Thyroid gland (tissue), 4 donors: ENCODE results near the gene MLC1. TPM values are rescaled to one million over a fixed set of nuclear protein-coding genes. Genes with fewer than 3 reads are reported as not detected.

Experiments used
- DNase-seq, 2 donors: peaks; one replicate each; pipeline ENCODE4 v3.0.0-alpha.2; 2019
- H3K27ac ChIP-seq, 3 donors: fragments of 200-600 bp; sonication (generic); 1 replicate in 2 of 3; 2 replicates in 1 of 3; pipeline ENCODE4 v1.5.1; 2016 to 2019; ENCODE audit warnings: mild to moderate bottlenecking in 1 of 3, moderate library complexity in 1 of 3
- H3K27me3 ChIP-seq: fragments of 200-600 bp; sonication (generic); one replicate; pipeline ENCODE4 v1.5.1; 2019
- H3K36me3 ChIP-seq, 2 donors: fragments of 200-600 bp; sonication (generic); one replicate each; pipeline ENCODE4 v1.5.1; 2016 to 2019
- H3K4me1 ChIP-seq, 2 donors: fragments of 200-600 bp; sonication (generic); one replicate each; pipeline ENCODE4 v1.5.1; 2017 to 2019
- H3K4me3 ChIP-seq, 3 donors: fragments of 200-600 bp; sonication (generic); replicated peaks in 1 of 3; 1 replicate in 2 of 3; 2 replicates in 1 of 3; pipeline ENCODE4 v1.5.1; 2016; ENCODE audit warnings: mild to moderate bottlenecking in 1 of 3
- H3K9me3 ChIP-seq: fragments of 200-600 bp; sonication (generic); one replicate; pipeline ENCODE4 v1.5.1; 2017
- CTCF ChIP-seq, 6 experiments: fragments of 200-600 bp in 3 of 6; fragments of 450-650 bp in 3 of 6; sonication (generic) in 3 of 6; IDR thresholded peaks; one replicate each; pipeline ENCODE4 v1.5.1; 2016 to 2019; ENCODE audit warnings: antibody characterized with exemption in 6 of 6, mild to moderate bottlenecking in 2 of 6, inconsistent platforms in 1 of 6, moderate library complexity in 1 of 6
- POLR2A ChIP-seq, 2 donors: fragments of 450-650 bp; IDR thresholded peaks; one replicate each; pipeline ENCODE4 v1.6.1; 2017; ENCODE audit warnings: antibody characterized with exemption in 2 of 2, mild to moderate bottlenecking in 2 of 2, moderate library complexity in 1 of 2
- WGBS, 2 donors: methylation state at CpG; one replicate each; pipeline ENCODE4 v1.1.5; 2017; 5-methylcytosine and 5-hydroxymethylcytosine counted together
- intact Hi-C: fragments of 100-400 bp; cut with DNase I; formaldehyde crosslinking; loops from one replicate; pipeline ENCODE4 v1.15.1; 2023
- total RNA-seq, 4 donors: library from RNA; depleted of rRNA; stranded (reverse); fragments of >200 nt; gene quantifications; one replicate each; pipeline ENCODE4 v1.2.3, GENCODE V29; 2016

The MLC1 gene
- total RNA-seq, 4 donors from 2014 or later = 0.11 TPM; not detected in 3

DNA sequence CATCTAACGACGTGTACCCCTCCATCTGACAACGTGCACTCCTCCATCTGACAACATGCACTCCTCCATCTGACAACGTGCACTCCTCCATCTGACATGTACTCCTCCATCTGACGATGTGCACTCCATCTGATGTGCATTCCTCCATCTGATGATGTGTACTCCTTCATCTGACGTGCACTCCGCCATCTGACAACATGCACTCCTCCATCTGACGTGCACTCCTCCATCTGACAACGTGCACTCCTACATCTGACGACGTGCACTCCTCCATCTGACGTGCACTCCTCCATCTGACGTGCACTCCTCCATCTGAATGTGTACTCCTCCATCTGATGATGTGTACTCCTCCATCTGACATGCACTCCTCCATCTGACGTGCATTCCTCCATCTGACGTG, 64.6 kb downstream of the MLC1 start:
- TF ChIP-seq CTCF (IDR thresholded peaks at IDR 0.05) (no peak), POLR2A (IDR thresholded peaks at IDR 0.05) (no peak)
- Histone ChIP-seq H3K27ac (no peak overlapping the region), H3K9me3 (no peaks in the 10 kb centered on the region), H3K27me3 (no peaks in the 10 kb centered on the region), H3K4me1 (no peaks in the 10 kb centered on the region), H3K36me3 (no peaks in the 10 kb centered on the region), H3K4me3 (no peak overlapping the region)
- 88 to 89% methylated on average over 15 of the region's 15 CpGs for WGBS, 2 donors
- DNase-seq = no peak
- intact Hi-C loops = no loop called here

GRCh38 chr22:50019316-50019715, 65.9 kb downstream of the MLC1 start:
- Histone ChIP-seq H3K4me3 (no peak overlapping the region), H3K4me1 (peaks cover 0 to 9% of the 10 kb centered on the region in 2 donors), H3K9me3 (no peaks in the 10 kb centered on the region), H3K27ac (no peak overlapping the region), H3K27me3 (peaks cover 6% of the 10 kb centered on the region), H3K36me3 (no peaks in the 10 kb centered on the region)
- TF ChIP-seq POLR2A (IDR thresholded peaks at IDR 0.05) = no peak
- no peak for TF ChIP-seq CTCF (IDR thresholded peaks at IDR 0.05)
- no peak for DNase-seq
- intact Hi-C loops = no loop called here
- 64 to 76% methylated on average over 2 to 3 of the region's 3 CpGs for WGBS, 2 donors

DNA sequence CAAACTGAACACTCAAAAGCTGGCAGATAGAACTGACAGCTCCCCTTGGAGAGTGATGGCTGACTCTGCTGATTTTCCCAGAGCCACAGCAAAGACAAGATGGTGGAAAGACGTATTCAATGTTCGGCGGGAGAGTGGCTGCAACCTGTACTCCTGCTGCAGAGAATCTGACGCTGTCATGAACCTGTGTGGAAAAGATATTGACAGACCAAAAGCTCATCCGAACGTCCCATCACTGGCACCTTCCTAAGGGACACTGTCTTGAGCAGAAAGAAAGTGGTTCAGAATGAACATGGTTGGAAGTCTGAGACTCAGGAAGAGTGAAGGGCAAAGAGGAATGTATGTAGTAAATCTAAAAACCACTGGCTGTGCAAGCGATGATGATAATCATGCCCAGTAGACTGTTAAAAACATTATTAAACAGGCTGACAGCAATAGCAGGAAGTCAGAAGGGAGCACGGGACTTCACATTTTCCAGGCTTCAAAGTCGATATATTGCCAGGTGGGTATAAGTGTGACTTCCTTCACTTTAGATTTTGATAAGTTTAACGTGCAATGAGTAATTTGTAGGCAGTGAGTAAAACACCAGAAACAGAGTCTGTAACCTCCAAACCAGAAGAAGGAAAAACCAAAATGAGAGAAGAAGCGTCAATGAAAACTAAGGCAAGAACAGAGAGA, 66.5 kb downstream of the MLC1 start:
- Histone ChIP-seq H3K27me3 (peaks cover 11% of the 10 kb centered on the region), H3K9me3 (no peaks in the 10 kb centered on the region), H3K4me1 (peaks cover 0 to 9% of the 10 kb centered on the region in 2 donors), H3K27ac (no peak overlapping the region), H3K36me3 (no peaks in the 10 kb centered on the region), H3K4me3 (no peak overlapping the region)
- no peak for TF ChIP-seq POLR2A (IDR thresholded peaks at IDR 0.05)
- TF ChIP-seq CTCF (IDR thresholded peaks at IDR 0.05) = no peak
- no peak for DNase-seq
- intact Hi-C loops = no loop called here
- 67 to 68% methylated on average over 11 of the region's 11 CpGs for WGBS, 2 donors

- Histone ChIP-seq H3K4me1 (peaks cover 0 to 9% of the 10 kb centered on the region in 2 donors), H3K27me3 (peaks cover 18% of the 10 kb centered on the region), H3K9me3 (no peaks in the 10 kb centered on the region), H3K27ac (no peak overlapping the region), H3K4me3 (no peak overlapping the region), H3K36me3 (no peaks in the 10 kb centered on the region)
- intact Hi-C loops = no loop called here
- no peak for DNase-seq
- no peak for TF ChIP-seq POLR2A (IDR thresholded peaks at IDR 0.05)
- TF ChIP-seq CTCF (IDR thresholded peaks at IDR 0.05) = no peak
- WGBS, 2 donors = 86 to 90% methylated on average over 6 of the region's 6 CpGs
Measured at GRCh38 chr22:50017701-50018224, 67.5 kb downstream of the MLC1 start.

GRCh38 chr22:50016988-50017700, 68.1 kb downstream of the MLC1 start:
- H3K27ac ChIP-seq = no peak overlapping the region
- no peak overlapping the region for H3K4me3 ChIP-seq
- peaks cover 18% of the 10 kb centered on the region for H3K27me3 ChIP-seq
- TF ChIP-seq CTCF (IDR thresholded peaks at IDR 0.05) (no peak), POLR2A (IDR thresholded peaks at IDR 0.05) (no peak)
- intact Hi-C loops = no loop called here
- no peak for DNase-seq
- WGBS, 2 donors = 71 to 79% methylated on average over 7 to 21 of the region's 21 CpGs
- H3K36me3 ChIP-seq = no peaks in the 10 kb centered on the region
- no peaks in the 10 kb centered on the region for H3K9me3 ChIP-seq
- H3K4me1 ChIP-seq = peaks cover 0 to 9% of the 10 kb centered on the region in 2 donors
